GM20000 (cell line): ENCODE results near the gene MEF2D.

Source experiments
- DNase-seq: peaks from one replicate; pipeline ENCODE4 v3.0.0; 2012; ENCODE audit warnings: low spot score
- TF ChIP-seq, protein P1 (sequence below): IDR thresholded peaks from 2 replicates; pipeline ENCODE4 v1.5.1; 2012; ENCODE audit warnings: mild to moderate bottlenecking, control low read depth; ENCODE audit errors: extremely low read depth, missing control alignments

MEF2D gene

DNA sequence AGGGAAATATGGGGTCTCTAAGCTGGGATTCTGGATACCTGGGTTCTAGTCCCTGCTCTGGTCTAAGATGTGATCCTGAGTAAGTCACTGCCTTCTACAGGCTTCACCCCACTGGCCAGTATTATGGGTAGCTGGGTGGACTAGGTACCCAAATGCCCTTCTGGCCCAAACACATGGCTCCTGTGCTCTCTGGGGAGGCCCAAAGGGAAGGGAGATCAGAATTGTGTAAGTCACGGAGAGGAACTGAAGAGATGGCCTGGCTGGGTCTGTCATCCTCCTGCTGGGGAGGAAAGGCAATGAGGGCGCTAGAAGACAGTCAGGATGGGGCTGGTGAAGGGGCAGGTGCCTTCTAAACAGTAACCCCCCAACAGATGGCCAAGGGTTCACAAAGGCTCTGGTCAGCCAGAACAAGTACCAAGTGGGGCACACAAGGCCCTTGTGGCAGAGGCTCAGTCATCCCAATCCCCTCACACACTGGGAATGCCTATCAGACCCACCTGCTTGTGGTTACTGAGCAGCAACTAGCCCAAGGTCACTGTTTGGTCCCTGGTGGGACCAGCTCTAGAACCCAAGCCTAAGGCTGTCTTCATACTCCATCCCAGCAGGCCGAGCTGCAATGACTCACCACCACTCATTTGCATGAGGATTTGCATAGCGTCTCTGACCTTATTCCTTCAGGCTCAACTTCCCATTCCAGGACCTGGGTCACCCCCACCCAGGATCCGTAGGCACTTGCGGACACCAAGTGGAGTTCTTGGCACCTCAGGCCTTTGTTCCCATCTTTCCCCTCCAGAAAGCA, 9.2 kb downstream of the MEF2D start:
- no peak for DNase-seq
- TF ChIP-seq, protein P1, sequence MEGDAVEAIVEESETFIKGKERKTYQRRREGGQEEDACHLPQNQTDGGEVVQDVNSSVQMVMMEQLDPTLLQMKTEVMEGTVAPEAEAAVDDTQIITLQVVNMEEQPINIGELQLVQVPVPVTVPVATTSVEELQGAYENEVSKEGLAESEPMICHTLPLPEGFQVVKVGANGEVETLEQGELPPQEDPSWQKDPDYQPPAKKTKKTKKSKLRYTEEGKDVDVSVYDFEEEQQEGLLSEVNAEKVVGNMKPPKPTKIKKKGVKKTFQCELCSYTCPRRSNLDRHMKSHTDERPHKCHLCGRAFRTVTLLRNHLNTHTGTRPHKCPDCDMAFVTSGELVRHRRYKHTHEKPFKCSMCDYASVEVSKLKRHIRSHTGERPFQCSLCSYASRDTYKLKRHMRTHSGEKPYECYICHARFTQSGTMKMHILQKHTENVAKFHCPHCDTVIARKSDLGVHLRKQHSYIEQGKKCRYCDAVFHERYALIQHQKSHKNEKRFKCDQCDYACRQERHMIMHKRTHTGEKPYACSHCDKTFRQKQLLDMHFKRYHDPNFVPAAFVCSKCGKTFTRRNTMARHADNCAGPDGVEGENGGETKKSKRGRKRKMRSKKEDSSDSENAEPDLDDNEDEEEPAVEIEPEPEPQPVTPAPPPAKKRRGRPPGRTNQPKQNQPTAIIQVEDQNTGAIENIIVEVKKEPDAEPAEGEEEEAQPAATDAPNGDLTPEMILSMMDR = no peak

DNA sequence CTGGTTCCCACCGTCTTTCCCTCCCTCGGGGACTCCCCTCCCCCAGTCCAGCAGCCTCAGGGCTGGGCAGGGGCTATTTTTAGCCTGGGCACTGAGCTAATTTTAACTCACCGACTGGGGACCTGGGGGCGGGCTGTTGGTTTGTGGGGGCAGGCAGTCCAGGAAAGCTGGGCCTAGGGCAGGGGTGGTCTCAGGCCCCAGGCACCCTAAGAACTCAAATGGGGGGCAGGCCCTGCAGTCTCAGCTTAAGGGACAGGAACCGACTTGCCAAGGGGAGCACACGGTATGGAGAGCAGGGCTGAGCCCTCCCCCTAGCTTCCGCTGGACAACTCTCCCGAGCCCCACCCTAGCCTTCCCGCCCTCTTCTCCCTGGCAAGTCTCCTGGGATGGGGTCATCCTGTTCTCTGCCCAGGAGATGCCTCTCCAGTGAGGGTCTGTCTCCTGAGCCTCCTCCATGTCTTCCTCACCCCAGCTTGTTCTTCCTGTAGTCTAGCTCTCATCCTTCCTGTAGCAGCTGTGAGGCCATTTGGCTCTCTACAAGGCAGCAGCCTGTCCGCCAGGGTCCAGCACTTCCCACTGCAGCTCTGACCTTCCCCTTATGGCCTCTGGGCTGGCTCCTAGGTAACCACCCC, 10.1 kb downstream of the MEF2D start:
- TF ChIP-seq, protein P1 = no peak
- DNase-seq = no peak

DNA sequence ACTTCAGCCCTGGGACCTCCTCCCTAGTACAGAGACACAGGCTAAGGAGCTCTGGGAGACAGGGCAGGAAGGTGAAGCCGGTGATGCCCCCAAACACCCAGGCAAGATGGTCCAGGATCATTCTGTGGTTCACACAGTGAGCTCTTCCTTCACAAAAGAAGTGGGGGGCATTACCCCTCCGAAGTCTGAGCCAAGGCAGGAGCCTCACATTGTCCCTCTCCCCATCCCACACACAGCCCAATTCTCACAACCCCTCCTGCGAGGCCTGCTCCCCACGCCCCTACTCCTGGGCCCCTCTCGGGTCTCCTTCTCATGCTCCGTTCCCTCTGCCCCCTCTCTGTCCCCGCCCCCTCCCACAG, 10.7 kb downstream of the MEF2D start:
- no peak for DNase-seq
- TF ChIP-seq, protein P1 = no peak

DNA sequence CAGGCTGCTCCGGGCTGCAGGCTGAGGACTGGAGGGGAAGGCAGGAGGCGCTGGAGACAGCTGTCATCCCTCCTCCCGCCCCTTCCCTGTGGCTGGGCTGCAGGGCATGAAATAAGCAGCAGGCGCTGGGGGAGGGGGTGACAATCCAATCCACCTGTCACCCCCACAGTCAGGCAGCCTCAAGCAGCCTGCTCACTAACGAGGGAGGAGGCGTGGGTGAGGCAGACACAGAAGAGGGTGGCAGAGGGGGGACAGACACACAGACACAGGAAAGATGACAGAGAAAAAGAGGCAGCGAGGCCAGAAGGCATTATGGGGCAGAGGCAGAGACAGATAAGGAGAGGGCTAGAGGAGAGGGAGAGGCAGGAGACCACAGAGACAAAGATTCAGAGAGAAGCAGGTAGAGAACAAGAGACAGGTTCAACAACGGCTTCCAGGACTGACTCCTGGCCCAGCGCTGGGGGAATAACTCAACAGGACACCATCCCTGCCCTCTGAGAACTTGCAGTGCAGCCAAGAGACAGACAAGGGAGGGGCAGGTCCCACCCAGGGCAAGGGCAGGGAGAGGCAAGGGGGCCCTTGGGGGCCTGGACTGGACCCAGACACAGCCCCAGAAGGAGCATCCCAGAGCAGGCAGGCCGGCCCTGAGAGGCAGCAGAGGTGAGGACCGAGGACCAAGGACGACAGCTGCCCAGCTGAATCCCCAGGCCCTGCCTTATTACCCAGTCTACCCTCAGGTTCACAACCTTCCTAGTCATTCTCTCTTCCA, 11.2 kb downstream of the MEF2D start:
- no peak for DNase-seq

DNA sequence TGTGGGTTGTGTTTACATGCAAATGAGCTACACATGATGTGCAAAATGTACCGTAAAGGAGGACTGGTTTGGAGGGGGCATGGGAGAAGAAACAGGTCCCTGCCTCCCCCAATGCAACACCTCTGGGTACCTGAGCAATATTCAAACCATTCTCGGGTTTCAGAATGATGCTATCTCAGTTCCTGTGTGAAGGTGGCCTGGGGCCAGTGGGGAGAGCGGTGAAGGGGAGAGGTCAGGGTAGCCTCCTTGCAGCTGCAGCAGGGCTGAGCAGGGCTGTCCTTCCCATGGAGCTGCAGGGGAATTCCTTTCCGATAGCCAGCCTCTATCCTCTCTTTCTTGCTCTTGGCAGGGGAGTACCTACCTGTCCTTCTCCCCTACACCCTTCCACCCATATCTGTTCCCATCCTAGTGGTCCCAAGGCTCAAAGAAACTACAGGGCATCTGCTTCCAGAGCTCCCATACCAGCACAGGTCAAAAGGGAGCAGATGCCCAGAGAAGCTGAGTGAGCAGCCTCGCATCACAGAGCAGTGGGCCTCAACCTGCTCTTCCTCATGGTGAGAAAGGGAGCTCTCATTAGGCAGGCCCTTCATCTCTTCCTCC, 11.9 kb downstream of the MEF2D start:
- TF ChIP-seq, protein P1 = no peak
- DNase-seq = peak; percentile 80

More for the DNA sequence above, 11.2 kb downstream of the MEF2D start:
- TF ChIP-seq, protein P1 = no peak

DNA sequence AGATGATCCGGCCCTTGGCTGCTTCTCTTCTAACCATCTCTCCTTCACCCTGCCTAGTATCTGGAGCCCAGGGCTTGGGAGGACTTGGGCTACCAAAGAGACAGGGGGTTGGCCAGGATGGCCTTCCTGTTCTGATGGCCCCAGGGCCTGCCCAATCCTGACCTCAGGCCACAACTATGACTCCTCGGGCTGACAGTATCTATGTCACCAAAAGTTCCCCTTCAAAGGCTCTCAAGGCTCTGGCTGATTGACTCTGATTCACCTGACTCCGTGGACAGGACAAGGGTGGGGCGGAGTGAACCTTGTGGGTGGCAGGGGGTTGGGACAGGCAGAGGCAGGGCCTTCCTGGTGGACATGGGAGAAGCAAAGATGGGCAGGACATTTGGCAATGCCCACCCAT, 12.7 kb downstream of the MEF2D start:
- TF ChIP-seq, protein P1 = no peak
- peak; percentile 74 for DNase-seq
